ENCODE measurements around the gene ELOB. TPM values are rescaled to one million over a fixed set of nuclear protein-coding genes. Genes with fewer than 3 reads are reported as not detected.

The ELOB gene
- total and polyA plus RNA-seq, 2 of the 13 experiments (the other 11 are each of a cell fraction or from before 2014, with no cell fraction given) = 208 to 225 TPM

DNA sequence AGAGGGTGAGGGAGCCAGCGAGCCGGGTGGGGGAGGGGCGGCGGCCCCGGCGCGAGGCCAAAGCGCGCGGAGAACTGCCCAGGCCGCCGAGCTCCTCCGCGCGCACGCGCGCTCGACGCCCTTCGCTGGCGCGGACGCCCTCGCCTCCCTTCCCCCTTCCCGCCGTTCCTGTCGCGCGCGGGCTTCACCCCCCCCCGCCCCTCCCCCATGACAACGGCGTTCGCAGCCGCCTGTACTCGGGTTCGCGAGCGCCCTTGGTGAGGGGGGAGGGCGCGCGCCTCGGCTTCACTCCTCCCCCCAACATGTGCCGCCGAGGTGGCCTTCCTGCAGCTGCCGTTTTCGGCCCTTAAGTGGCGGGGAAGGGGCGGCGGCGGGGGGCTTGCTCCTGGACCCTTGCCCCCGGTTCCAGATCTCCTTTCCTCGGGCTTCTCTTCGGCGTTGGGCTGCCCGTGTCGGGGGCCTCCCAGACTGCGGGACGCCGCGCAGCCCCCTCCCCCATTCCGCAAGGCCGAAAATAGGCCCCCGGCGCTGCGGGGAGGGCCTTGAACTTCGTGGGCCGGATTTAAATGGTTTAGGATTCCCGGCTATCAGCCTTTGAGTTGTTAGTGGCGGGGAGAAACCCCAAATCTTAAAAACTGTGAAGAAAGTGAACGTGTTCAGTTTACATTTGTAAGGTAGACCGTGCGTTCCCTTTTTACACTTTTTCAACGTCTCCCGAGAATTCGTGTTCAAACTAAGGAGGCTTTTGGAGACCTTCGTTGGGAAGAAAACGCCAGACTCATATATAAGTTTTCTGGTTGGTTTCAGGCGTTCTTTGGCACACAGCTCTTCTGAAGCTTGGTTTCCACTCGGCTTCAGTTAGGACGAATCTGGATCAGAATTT, 24.0 kb downstream of the ELOB start (continued):
- TF ChIP-seq, protein P1, sequence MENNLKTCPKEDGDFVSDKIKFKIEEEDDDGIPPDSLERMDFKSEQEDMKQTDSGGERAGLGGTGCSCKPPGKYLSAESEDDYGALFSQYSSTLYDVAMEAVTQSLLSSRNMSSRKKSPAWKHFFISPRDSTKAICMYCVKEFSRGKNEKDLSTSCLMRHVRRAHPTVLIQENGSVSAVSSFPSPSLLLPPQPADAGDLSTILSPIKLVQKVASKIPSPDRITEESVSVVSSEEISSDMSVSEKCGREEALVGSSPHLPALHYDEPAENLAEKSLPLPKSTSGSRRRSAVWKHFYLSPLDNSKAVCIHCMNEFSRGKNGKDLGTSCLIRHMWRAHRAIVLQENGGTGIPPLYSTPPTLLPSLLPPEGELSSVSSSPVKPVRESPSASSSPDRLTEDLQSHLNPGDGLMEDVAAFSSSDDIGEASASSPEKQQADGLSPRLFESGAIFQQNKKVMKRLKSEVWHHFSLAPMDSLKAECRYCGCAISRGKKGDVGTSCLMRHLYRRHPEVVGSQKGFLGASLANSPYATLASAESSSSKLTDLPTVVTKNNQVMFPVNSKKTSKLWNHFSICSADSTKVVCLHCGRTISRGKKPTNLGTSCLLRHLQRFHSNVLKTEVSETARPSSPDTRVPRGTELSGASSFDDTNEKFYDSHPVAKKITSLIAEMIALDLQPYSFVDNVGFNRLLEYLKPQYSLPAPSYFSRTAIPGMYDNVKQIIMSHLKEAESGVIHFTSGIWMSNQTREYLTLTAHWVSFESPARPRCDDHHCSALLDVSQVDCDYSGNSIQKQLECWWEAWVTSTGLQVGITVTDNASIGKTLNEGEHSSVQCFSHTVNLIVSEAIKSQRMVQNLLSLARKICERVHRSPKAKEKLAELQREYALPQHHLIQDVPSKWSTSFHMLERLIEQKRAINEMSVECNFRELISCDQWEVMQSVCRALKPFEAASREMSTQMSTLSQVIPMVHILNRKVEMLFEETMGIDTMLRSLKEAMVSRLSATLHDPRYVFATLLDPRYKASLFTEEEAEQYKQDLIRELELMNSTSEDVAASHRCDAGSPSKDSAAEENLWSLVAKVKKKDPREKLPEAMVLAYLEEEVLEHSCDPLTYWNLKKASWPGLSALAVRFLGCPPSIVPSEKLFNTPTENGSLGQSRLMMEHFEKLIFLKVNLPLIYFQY (CRISPR knock-in tag; IDR thresholded peaks at IDR 0.05; ENCODE audit: borderline replicate concordance) = no peak
- TF ChIP-seq AKAP8 (CRISPR knock-in tag; IDR thresholded peaks at IDR 0.05) (0 out of 2 replicates have a peak, but pooled peaks have one; percentile 9), HNRNPL (IDR thresholded peaks at IDR 0.05; ENCODE audit: low read depth, low read length) (0 out of 2 replicates have a peak, but pooled peaks have one; percentile 23), AGO2 (optimal IDR thresholded peaks at IDR 0.05; ENCODE audit: low read depth, low read length) (peak; percentile 87), ZNF879 (CRISPR knock-in tag; IDR thresholded peaks at IDR 0.05) (peak; percentile 56; the same call in 1 of the 2 replicates), HIVEP1 (CRISPR knock-in tag; IDR thresholded peaks at IDR 0.05) (0 out of 2 replicates have a peak, but pooled peaks have one; percentile 26), NKX3-1 (CRISPR knock-in tag; IDR thresholded peaks at IDR 0.05) (0 out of 2 replicates have a peak, but pooled peaks have one; percentile 21), MEF2D (CRISPR knock-in tag; IDR thresholded peaks at IDR 0.05) (peak; percentile 24; the same call in 1 of the 2 replicates), HNRNPK (IDR thresholded peaks at IDR 0.05; ENCODE audit: low read depth, low read length, poor library complexity, severe bottlenecking) (peak; percentile 88)
- TF ChIP-seq, protein P2, sequence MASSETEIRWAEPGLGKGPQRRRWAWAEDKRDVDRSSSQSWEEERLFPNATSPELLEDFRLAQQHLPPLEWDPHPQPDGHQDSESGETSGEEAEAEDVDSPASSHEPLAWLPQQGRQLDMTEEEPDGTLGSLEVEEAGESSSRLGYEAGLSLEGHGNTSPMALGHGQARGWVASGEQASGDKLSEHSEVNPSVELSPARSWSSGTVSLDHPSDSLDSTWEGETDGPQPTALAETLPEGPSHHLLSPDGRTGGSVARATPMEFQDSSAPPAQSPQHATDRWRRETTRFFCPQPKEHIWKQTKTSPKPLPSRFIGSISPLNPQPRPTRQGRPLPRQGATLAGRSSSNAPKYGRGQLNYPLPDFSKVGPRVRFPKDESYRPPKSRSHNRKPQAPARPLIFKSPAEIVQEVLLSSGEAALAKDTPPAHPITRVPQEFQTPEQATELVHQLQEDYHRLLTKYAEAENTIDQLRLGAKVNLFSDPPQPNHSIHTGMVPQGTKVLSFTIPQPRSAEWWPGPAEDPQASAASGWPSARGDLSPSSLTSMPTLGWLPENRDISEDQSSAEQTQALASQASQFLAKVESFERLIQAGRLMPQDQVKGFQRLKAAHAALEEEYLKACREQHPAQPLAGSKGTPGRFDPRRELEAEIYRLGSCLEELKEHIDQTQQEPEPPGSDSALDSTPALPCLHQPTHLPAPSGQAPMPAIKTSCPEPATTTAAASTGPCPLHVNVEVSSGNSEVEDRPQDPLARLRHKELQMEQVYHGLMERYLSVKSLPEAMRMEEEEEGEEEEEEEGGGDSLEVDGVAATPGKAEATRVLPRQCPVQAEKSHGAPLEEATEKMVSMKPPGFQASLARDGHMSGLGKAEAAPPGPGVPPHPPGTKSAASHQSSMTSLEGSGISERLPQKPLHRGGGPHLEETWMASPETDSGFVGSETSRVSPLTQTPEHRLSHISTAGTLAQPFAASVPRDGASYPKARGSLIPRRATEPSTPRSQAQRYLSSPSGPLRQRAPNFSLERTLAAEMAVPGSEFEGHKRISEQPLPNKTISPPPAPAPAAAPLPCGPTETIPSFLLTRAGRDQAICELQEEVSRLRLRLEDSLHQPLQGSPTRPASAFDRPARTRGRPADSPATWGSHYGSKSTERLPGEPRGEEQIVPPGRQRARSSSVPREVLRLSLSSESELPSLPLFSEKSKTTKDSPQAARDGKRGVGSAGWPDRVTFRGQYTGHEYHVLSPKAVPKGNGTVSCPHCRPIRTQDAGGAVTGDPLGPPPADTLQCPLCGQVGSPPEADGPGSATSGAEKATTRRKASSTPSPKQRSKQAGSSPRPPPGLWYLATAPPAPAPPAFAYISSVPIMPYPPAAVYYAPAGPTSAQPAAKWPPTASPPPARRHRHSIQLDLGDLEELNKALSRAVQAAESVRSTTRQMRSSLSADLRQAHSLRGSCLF (CRISPR knock-in tag; IDR thresholded peaks at IDR 0.05; ENCODE audit: borderline replicate concordance) = no peak
- TF ChIP-seq, protein P3, sequence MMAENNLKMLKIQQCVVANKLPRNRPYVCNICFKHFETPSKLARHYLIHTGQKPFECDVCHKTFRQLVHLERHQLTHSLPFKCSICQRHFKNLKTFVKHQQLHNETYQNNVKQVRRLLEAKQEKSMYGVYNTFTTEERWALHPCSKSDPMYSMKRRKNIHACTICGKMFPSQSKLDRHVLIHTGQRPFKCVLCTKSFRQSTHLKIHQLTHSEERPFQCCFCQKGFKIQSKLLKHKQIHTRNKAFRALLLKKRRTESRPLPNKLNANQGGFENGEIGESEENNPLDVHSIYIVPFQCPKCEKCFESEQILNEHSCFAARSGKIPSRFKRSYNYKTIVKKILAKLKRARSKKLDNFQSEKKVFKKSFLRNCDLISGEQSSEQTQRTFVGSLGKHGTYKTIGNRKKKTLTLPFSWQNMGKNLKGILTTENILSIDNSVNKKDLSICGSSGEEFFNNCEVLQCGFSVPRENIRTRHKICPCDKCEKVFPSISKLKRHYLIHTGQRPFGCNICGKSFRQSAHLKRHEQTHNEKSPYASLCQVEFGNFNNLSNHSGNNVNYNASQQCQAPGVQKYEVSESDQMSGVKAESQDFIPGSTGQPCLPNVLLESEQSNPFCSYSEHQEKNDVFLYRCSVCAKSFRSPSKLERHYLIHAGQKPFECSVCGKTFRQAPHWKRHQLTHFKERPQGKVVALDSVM (CRISPR knock-in tag; IDR thresholded peaks at IDR 0.05) = peak; percentile 22; the same call in 1 of the 2 replicates
- TF ChIP-seq, protein P4, sequence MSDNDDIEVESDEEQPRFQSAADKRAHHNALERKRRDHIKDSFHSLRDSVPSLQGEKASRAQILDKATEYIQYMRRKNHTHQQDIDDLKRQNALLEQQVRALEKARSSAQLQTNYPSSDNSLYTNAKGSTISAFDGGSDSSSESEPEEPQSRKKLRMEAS (IDR thresholded peaks at IDR 0.05) = peak; percentile 73
- TF ChIP-seq, protein P5, sequence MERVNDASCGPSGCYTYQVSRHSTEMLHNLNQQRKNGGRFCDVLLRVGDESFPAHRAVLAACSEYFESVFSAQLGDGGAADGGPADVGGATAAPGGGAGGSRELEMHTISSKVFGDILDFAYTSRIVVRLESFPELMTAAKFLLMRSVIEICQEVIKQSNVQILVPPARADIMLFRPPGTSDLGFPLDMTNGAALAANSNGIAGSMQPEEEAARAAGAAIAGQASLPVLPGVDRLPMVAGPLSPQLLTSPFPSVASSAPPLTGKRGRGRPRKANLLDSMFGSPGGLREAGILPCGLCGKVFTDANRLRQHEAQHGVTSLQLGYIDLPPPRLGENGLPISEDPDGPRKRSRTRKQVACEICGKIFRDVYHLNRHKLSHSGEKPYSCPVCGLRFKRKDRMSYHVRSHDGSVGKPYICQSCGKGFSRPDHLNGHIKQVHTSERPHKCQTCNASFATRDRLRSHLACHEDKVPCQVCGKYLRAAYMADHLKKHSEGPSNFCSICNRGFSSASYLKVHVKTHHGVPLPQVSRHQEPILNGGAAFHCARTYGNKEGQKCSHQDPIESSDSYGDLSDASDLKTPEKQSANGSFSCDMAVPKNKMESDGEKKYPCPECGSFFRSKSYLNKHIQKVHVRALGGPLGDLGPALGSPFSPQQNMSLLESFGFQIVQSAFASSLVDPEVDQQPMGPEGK (CRISPR knock-in tag; IDR thresholded peaks at IDR 0.05) = peak; percentile 92

Data from HepG2 (cell line).